ENCODE results near the gene IQCK.

- TF ChIP-seq CTCF (conservative IDR thresholded peaks at IDR 0.05 in 1 of 2, IDR thresholded peaks at IDR 0.05 in 1 of 2; ENCODE audit: low read depth in 1 of 2, low read length in 2 of 2): no peak
- TF ChIP-seq EZH2 (IDR thresholded peaks at IDR 0.05; ENCODE audit: low read length, missing control alignments): no peak
These were observed 156.9 kb downstream of the IQCK start for GRCh38 chr16:19874851-19875546.

Data from fibroblast of lung (primary cell).